Mesendoderm (in vitro differentiated cells): ENCODE measurements around the gene INSL3.

Source experiments
- DNase-seq: peaks from one replicate; pipeline ENCODE4 v3.0.0; 2013
- H2AK5ac ChIP-seq: 2 replicates; pipeline ENCODE4 v1.6.1; 2013; ENCODE audit warnings: low read length, inconsistent platforms
- H2BK120ac ChIP-seq: 2 replicates; pipeline ENCODE4 v1.6.1; 2013; ENCODE audit warnings: low read depth, mild to moderate bottlenecking, low read length, moderate library complexity, mixed read lengths
- H2BK15ac ChIP-seq: replicated peaks from 2 replicates; pipeline ENCODE4 v1.6.1; 2013; ENCODE audit warnings: low read depth, mild to moderate bottlenecking, moderate library complexity
- H2BK5ac ChIP-seq: 2 replicates; pipeline ENCODE4 v1.6.1; 2013; ENCODE audit warnings: low read length, inconsistent platforms
- H3K18ac ChIP-seq: 2 replicates; pipeline ENCODE4 v1.6.1; 2013; ENCODE audit warnings: mild to moderate bottlenecking, low read length, mixed read lengths
- H3K23ac ChIP-seq: one replicate; pipeline ENCODE4 v1.6.1; 2013; ENCODE audit warnings: low read length
- H3K27ac ChIP-seq: 2 replicates; pipeline ENCODE4 v1.5.1; 2013; ENCODE audit warnings: low read depth, mild to moderate bottlenecking, inconsistent platforms, low read length, moderate library complexity
- H3K27me3 ChIP-seq: 2 replicates; pipeline ENCODE4 v1.6.1; 2013; ENCODE audit warnings: low read length, control low read depth, mild to moderate bottlenecking, inconsistent platforms; ENCODE audit not compliant: insufficient read depth, poor library complexity
- H3K36me3 ChIP-seq: 2 replicates; pipeline ENCODE4 v1.6.1; 2013; ENCODE audit warnings: low read length, inconsistent platforms; ENCODE audit not compliant: control insufficient read depth, insufficient read depth
- H3K4ac ChIP-seq: one replicate; pipeline ENCODE4 v1.6.1; 2013; ENCODE audit warnings: low read depth, mild to moderate bottlenecking, low read length, moderate library complexity
- H3K4me1 ChIP-seq: 2 replicates; pipeline ENCODE4 v1.6.1; 2013; ENCODE audit warnings: low read depth, low read length, inconsistent platforms; ENCODE audit not compliant: control insufficient read depth
- H3K4me2 ChIP-seq: 2 replicates; pipeline ENCODE4 v1.6.1; 2013; ENCODE audit warnings: low read length
- H3K4me3 ChIP-seq: 2 replicates; pipeline ENCODE4 v1.5.1; 2013; ENCODE audit warnings: mild to moderate bottlenecking, low read length
- H3K56ac ChIP-seq: one replicate; pipeline ENCODE4 v1.6.1; 2013; ENCODE audit warnings: low read length
- H3K79me1 ChIP-seq: 2 replicates; pipeline ENCODE4 v1.6.1; 2013; ENCODE audit warnings: low read length, inconsistent platforms
- H3K79me2 ChIP-seq: 2 replicates; pipeline ENCODE4 v1.6.1; 2013; ENCODE audit warnings: mild to moderate bottlenecking, low read length; ENCODE audit not compliant: control insufficient read depth, insufficient read depth
- H3K9ac ChIP-seq: 2 replicates; pipeline ENCODE4 v1.6.1; 2013; ENCODE audit warnings: low read length, inconsistent platforms
- H4K5ac ChIP-seq: one replicate; pipeline ENCODE4 v1.6.1; 2013; ENCODE audit warnings: low read length
- H4K8ac ChIP-seq: one replicate; pipeline ENCODE4 v1.6.1; 2013; ENCODE audit warnings: low read depth, mild to moderate bottlenecking, control low read depth, low read length, moderate library complexity
- WGBS: extraction: QIAGEN DNeasy Blood & Tissue Kit; methylation state at CpG from one replicate; pipeline ENCODE4 v1.1.7; 2013; ENCODE audit warnings: low lambda C conversion rate, missing lambda C conversion rate; ENCODE audit not compliant: insufficient coverage; ENCODE audit errors: extremely low coverage; 5-methylcytosine and 5-hydroxymethylcytosine counted together

INSL3 gene

DNA sequence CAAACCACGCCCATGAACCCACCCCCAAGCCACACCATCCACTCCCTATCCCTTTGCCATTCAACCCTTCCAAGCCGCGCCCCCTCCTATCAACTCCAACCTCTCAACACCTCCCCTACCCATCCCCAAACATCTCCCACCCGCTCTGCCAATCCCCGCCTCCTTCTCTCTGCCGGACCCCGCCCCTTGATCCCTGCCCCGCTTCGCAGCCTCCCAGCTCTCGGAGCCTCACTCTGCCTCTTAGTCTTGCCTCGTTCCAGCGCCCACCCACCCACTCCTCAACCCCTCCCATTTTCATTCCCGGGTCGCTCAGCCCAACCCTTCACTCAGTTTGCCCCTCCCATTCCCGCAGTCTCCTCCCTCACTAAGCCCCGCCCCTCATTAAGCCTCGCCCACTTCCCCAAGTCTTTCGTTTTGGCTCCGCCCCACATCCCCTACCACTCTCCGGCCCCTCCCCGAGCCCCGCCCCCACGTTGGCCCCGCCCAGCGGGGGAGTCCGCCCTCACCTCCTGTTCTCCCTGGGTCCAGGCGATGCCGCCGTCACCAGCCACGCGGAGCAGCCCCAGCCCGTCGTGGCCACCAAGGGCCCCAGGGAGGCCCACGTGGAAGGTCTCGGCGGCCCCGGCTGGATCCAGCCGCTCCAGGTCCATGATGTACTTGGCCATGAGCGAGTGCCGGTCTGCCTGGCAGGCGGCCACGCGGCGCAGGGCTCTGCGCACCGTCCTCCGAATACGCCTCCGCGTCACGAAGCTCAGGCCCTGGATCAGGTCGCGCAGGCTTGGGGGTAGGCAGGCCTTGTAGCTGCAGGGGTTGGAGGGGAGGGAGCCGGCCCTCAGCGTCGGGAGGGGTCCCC, 20.7 kb upstream of the INSL3 start:
- Histone ChIP-seq H4K8ac (no peak overlapping the region), H2BK120ac (no peak overlapping the region), H2AK5ac (no peak overlapping the region), H4K5ac (no peak overlapping the region), H2BK5ac (no peak overlapping the region), H3K4ac (no peak overlapping the region), H3K4me1 (no peaks in the 10 kb centered on the region), H3K27me3 (no peaks in the 10 kb centered on the region), H3K79me2 (no peaks in the 10 kb centered on the region), H3K4me2 (peak overlapping the region; percentile 65), H2BK15ac (no peak overlapping the region), H3K36me3 (no peaks in the 10 kb centered on the region), H3K18ac (no peak overlapping the region), H3K27ac (no peak overlapping the region), H3K56ac (peak overlapping the region; percentile 84), H3K79me1 (no peaks in the 10 kb centered on the region), H3K4me3 (peak overlapping the region; percentile 6), H3K23ac (peak overlapping the region; percentile 92), H3K9ac (peak overlapping the region; percentile 72)
- peak; percentile 98 for DNase-seq
- no CpG with 5 or more reads among the region's 56 CpGs for WGBS

DNA sequence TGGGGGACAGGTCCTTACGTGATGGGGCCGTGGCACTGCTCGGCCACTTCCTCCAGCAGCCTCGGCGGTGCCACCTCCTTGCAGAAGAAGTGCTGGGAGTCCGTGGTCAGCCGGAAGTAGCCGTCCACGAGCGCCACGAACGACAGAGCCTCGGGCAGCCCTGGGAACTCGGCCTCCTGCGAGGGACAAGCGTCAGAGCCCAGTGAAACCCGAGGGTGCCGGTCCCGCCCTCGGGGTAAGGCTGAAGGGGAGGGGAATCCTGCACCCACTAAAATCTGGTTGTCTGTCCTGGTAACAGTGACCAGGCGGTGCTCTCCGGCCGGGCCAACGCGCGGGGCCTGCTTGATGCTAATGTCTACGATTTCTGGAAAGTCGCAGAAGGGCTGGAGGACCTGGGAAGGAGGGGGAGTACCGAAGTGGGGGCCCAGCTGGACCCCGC, 20.1 kb upstream of the INSL3 start:
- H3K27me3 ChIP-seq = no peaks in the 10 kb centered on the region
- peak overlapping the region; percentile 11 for H3K23ac ChIP-seq
- no peak overlapping the region for H3K18ac ChIP-seq
- H4K8ac ChIP-seq = no peak overlapping the region
- no peak overlapping the region for H3K27ac ChIP-seq
- DNase-seq = no peak
- no peak overlapping the region for H2BK120ac ChIP-seq
- H3K4me2 ChIP-seq = peak overlapping the region; percentile 87
- peak overlapping the region; percentile 89 for H3K56ac ChIP-seq
- no CpG with 5 or more reads among the region's 30 CpGs for WGBS
- peak overlapping the region; percentile 32 for H3K4me3 ChIP-seq
- no peak overlapping the region for H2BK15ac ChIP-seq
- H2BK5ac ChIP-seq = no peak overlapping the region
- no peak overlapping the region for H3K4ac ChIP-seq
- no peak overlapping the region for H4K5ac ChIP-seq
- no peaks in the 10 kb centered on the region for H3K36me3 ChIP-seq
- no peaks in the 10 kb centered on the region for H3K79me2 ChIP-seq
- H3K79me1 ChIP-seq = no peaks in the 10 kb centered on the region
- no peaks in the 10 kb centered on the region for H3K4me1 ChIP-seq
- H3K9ac ChIP-seq = peak overlapping the region; percentile 62
- H2AK5ac ChIP-seq = no peak overlapping the region

DNA sequence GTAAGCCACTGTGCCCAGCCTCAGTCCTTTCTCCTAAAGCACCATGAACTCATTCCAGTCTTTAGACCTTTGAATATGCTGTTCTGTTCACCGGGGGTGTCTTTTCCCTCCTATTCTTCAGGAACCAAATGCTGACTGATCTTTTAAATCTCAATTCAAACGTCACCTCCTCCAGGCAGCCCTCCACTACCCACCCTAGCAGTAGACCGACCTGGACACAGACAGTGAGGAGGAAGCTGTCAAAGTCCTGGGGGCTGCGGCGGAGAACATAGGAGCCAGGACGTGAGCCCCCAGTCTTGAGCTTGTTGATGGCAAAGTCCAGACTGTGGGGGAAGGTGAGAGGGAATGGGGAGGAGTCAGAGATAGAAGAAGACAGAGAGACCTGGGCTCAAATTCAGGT, 18.7 kb upstream of the INSL3 start:
- Histone ChIP-seq H3K4me2 (no peak overlapping the region), H3K18ac (no peak overlapping the region), H2BK5ac (no peak overlapping the region), H3K9ac (no peak overlapping the region), H2AK5ac (no peak overlapping the region), H3K79me2 (no peaks in the 10 kb centered on the region), H3K23ac (no peak overlapping the region), H3K27ac (no peak overlapping the region), H2BK120ac (no peak overlapping the region), H3K56ac (no peak overlapping the region), H3K4ac (no peak overlapping the region), H3K79me1 (no peaks in the 10 kb centered on the region), H3K4me1 (no peaks in the 10 kb centered on the region), H3K27me3 (no peaks in the 10 kb centered on the region), H2BK15ac (no peak overlapping the region), H3K4me3 (no peak overlapping the region), H3K36me3 (no peaks in the 10 kb centered on the region), H4K5ac (no peak overlapping the region), H4K8ac (no peak overlapping the region)
- DNase-seq = no peak
- no CpG with 5 or more reads among the region's 6 CpGs for WGBS

DNA sequence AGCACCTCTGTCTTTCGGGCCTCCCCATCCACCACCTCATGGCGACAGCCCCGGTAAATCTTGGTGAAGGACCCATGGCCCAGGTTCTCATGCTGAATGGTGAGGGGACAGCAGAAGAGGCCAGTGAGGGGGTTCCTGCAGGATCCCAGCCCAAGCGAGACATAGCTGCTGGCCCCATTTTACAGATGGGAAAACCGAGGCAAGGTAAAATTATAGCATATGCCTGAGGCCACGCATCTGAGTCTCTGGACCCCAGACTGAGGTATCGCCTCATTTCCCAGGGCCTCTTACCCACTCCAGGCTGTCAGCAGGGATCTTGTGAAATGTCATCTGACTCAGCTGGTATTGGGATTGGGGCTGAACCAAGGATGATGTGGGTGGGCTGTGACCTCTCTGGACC, 16.7 kb upstream of the INSL3 start:
- H2BK15ac ChIP-seq = no peak overlapping the region
- H2AK5ac ChIP-seq = no peak overlapping the region
- H2BK5ac ChIP-seq = no peak overlapping the region
- no peak overlapping the region for H3K4me3 ChIP-seq
- H3K9ac ChIP-seq = no peak overlapping the region
- no peak overlapping the region for H3K18ac ChIP-seq
- H3K4ac ChIP-seq = no peak overlapping the region
- H4K5ac ChIP-seq = no peak overlapping the region
- H3K4me1 ChIP-seq = no peaks in the 10 kb centered on the region
- no peak overlapping the region for H3K56ac ChIP-seq
- no peaks in the 10 kb centered on the region for H3K27me3 ChIP-seq
- no peak overlapping the region for H3K27ac ChIP-seq
- no peak for DNase-seq
- no peak overlapping the region for H3K4me2 ChIP-seq
- H3K79me1 ChIP-seq = no peaks in the 10 kb centered on the region
- H4K8ac ChIP-seq = no peak overlapping the region
- no peaks in the 10 kb centered on the region for H3K79me2 ChIP-seq
- H3K36me3 ChIP-seq = no peaks in the 10 kb centered on the region
- H2BK120ac ChIP-seq = no peak overlapping the region
- no peak overlapping the region for H3K23ac ChIP-seq
- no CpG with 5 or more reads among the region's 7 CpGs for WGBS

DNA sequence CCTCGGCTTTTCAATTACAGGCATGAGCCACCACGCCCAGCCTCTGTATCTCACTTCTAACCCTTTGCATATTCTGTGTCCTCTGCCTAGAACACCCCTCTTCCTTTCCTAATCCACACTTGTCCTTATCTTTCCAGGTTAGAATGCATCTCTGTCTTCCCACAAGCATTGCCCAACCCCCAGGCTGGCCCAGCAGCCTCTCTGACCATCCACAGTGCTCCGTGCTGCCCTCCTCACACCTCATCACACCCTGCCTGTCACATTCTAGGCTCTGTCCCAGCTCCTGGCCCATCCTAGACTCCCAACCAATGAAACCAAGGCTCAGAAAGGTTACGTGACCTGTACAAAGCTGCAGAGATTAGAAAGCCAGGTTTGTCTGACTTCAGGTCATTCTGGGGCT, 15.2 kb upstream of the INSL3 start:
- no peak overlapping the region for H3K4ac ChIP-seq
- no peak overlapping the region for H3K4me3 ChIP-seq
- WGBS = no CpG with 5 or more reads among the region's 4 CpGs
- no peak overlapping the region for H2BK120ac ChIP-seq
- H3K27me3 ChIP-seq = no peaks in the 10 kb centered on the region
- no peak overlapping the region for H3K4me2 ChIP-seq
- no peaks in the 10 kb centered on the region for H3K36me3 ChIP-seq
- no peak overlapping the region for H3K9ac ChIP-seq
- H3K4me1 ChIP-seq = no peaks in the 10 kb centered on the region
- H2BK5ac ChIP-seq = no peak overlapping the region
- no peak overlapping the region for H3K18ac ChIP-seq
- H4K5ac ChIP-seq = no peak overlapping the region
- H3K79me2 ChIP-seq = no peaks in the 10 kb centered on the region
- H3K27ac ChIP-seq = no peak overlapping the region
- H2BK15ac ChIP-seq = no peak overlapping the region
- peak; percentile 84 for DNase-seq
- no peak overlapping the region for H3K56ac ChIP-seq
- no peak overlapping the region for H2AK5ac ChIP-seq
- H4K8ac ChIP-seq = no peak overlapping the region
- H3K23ac ChIP-seq = no peak overlapping the region
- H3K79me1 ChIP-seq = no peaks in the 10 kb centered on the region
